ENCODE data around the gene UBXN10.
"Not testable (repeated sequence)": the region's sequence is repeated elsewhere in the genome, so short reads cannot be mapped to it uniquely, and the experiment has no call there.

The UBXN10 gene

GRCh38 chr1:20200966-20201365 lies 15.1 kb downstream of the UBXN10 start:
- no peak for DNase-seq (ENCODE audit: low read depth in 3 of 3)

GRCh38 chr1:20202166-20202565 lies 16.3 kb downstream of the UBXN10 start:
- no peak for DNase-seq (ENCODE audit: low read depth in 3 of 3)

DNA sequence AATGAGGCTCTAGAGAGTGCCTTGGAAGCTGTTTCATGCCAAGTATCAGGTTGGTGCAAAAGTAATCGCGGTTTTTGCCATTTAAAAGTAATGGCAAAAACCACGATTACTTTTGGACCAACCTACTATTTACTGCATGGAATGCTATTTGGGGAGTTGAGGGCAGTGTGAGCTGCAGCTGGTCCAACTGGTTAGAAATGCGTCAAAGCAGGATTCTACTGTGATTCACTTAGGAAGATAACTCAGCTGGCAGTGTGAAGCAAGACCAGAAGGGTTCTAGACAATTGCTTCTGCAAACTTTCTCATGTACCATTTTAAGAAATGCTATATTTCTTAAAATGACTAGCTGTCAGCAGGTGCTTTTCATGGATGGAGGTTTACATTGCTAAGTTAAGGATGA lies 21.6 kb downstream of the UBXN10 start:
- no peak for DNase-seq (ENCODE audit: low read depth in 3 of 3)

DNA sequence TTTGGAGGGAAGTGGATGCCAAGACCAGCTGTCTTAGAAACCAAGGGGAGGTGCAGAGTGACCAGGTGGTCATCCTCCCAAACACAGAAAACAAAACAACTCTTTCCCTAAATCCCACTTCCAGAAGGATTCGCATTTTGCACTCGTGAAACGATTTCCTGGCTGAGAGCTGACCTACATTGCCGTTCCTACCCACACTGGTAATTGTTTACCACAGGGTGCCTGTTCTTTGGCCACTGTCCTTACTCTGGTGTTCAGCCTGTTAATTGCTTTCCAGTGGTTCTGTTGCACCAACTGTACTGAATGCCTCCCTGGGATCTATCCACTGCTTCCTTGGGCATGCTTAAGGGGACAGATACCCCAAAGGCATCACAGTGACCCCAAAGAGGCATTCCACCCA lies 23.6 kb downstream of the UBXN10 start:
- no peak for DNase-seq (ENCODE audit: low read depth in 3 of 3)

DNA sequence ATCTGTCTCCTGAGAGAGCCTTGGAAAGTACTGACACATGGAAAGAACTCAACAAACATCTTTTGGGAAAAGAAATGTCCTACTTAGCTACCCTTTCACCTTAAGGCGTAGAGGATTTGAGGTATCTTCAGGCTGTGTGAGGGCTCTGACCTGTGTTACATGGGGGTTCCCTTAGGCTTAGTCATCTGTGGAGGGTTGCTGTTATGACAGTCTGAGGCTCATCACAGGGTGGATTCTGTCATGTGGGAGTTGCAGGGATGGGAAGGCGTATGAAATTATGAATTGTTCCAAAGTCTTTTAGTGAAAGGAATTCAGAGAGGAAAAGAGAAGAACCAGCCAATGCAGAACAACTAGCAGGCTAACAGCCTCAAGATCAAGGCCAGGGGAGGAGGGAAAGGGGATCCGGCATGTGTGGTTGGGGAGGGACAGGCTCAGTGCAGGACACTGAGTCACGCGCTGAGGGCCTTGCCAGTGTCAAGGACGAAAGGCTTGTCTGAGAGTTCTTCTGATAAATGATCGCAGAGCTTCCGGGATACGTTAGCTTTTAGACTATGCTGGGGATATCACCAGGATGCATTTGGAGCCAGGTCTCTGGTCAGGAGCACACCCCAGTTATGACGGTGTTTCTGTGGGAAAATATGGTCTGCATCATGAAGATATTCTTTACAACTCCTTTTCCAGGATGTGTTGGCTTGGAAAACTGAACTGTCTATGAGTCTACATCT lies 25.0 kb downstream of the UBXN10 start:
- DNase-seq (ENCODE audit: low read depth in 3 of 3), result no peak

- DNase-seq (ENCODE audit: low read depth in 3 of 3), result no peak
Observed at GRCh38 chr1:20211511-20211931, 25.6 kb downstream of the UBXN10 start.

DNA sequence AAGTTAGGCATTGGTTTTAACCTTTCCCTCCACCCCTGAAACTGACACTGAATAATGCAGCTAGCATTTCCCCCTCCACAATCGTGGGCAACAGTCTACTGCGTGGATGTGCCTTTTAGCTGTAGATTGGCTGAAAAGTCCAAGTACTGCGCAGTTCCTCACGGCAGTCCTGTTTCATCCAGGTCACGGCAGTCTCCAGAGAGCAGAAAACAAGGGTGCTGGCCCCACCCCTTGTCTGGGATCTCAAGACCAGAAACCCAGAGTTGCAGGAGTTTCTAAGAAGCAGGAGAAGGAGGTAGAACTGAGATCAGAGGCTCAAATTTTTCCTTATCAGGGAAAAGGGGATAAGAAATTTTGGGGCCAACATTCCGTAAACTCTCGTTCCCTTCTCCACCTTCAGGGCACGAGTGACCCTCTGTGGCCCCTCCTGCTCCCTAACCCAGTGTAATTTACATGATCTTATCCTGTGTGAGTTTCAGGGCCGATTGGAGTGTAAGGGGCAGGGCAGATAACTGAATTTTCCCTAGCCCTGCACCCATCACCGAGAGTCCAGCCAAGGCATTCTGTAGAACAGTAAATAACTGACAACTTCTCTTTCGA lies 26.3 kb downstream of the UBXN10 start:
- DNase-seq (ENCODE audit: low read depth in 3 of 3), result no peak

DNA sequence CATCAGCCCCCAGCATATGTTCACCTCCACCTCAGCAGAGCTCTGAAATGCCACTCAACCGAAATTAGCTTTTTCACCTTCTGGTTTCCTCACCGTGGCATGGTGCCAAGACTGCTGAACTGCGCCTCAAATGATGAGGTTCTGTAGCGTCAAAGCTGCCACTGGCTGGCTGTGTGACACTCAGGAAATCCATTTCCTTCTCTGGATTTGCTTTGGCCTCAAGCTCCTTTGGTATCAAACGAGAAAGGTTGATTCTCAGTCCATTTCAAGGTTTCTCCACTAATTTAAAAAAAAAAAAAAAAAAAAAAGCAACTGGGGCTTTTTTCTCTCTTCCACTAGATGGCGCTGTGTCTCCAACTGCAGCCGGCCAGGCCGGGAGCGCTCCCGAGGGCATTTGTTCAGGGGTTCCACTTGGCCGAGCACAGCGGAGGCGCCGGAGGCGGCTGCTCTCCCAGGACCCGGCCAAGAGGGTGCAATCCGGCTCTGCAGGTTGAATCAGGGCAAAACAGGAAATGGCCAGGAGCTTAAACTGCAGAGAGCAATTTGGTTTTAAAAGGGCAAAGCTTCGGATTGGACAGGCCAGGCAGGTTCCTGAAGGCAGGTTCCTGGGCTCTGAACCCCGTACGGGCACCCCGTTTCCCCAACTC lies 26.9 kb downstream of the UBXN10 start:
- peak; percentile 13 to 33 (median 16) for DNase-seq (ENCODE audit: low read depth in 3 of 3)

DNA sequence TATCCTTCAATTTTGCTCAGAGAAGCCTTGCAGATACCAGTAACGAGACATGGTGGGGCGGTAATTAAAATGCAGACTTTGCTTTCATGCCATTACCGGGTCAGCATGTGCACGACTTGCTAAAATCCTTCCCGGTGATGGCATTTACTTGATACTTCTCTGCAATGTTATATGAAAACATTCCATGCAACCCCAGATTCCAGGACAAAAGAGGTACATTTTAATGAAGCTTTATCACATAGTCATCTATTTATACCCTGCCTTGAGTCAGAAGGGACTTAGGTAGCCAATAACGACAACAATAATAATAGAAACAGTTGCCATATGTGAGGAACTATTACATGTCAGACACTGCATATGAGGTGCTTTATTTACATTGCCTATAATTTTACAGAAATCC lies 29.8 kb downstream of the UBXN10 start:
- no peak for DNase-seq (ENCODE audit: low read depth in 3 of 3)

GRCh38 chr1:20216574-20216973 lies 30.7 kb downstream of the UBXN10 start:
- no peak for DNase-seq (ENCODE audit: low read depth in 3 of 3)

GRCh38 chr1:20219053-20219452 lies 33.2 kb downstream of the UBXN10 start:
- not testable (repeated sequence) for DNase-seq (ENCODE audit: low read depth in 3 of 3)

DNA sequence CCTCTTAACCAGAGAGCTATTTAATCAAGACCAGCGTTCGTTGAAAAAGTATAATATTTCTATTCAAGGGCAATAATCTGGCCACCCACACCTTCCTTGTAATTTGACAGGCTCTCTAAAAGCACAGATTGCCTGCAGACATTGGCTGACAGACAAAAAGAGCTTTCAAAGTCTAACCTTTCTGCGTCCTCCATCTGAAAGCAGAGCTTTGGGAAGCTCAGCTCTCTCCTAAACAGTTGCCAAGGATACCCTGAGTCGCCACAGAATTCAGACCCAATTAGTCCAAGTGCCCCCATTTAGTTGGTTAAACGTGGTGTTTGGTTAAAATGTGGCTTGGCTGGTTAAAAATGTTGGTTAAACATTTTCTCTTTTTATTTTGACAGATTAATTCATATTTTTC lies 34.1 kb downstream of the UBXN10 start:
- no peak for DNase-seq (ENCODE audit: low read depth in 3 of 3)

GRCh38 chr1:20223106-20223505 lies 37.2 kb downstream of the UBXN10 start:
- DNase-seq (ENCODE audit: low read depth in 3 of 3), result no peak

DNA sequence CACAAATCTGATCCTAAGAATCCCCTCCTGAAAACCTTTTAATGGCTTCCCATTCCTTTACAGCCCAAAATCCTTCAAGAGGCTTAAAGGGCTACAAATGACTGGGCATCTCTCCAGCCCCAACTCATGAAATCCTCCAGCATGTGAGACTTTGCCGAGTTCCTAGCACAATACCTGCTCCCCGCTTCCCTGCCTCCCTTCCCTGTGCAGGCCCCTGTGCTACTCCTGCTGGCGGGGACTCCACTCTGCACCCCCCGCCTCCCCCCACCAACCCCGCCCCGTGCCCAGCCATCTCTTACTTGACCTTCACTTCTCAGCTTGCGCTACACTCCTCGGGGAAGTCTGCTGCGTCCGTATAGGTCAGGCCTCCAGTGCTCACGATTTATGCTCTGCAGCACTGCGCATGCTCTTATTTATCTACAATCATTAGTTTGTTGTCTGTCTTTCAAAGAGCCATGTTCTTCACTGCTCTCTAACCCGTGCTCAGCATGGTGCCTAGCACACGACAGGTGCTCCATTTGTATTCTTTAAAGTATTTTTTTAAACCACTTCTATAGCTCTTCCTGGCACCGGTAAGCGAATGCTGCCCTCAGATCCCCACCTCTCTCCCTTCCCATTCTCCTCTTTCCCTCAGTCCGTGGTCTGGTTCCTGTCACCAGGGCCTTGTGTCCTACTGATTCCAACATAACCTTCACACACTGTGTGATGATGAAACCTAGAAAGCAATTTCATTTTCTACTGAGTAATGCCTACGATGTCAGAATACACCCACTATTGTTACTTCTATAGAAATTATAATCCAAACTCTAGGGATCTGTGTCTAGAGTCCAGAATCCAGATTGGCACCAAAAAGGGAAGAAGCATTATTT lies 37.9 kb downstream of the UBXN10 start:
- DNase-seq (ENCODE audit: low read depth in 3 of 3), result no peak

DNA sequence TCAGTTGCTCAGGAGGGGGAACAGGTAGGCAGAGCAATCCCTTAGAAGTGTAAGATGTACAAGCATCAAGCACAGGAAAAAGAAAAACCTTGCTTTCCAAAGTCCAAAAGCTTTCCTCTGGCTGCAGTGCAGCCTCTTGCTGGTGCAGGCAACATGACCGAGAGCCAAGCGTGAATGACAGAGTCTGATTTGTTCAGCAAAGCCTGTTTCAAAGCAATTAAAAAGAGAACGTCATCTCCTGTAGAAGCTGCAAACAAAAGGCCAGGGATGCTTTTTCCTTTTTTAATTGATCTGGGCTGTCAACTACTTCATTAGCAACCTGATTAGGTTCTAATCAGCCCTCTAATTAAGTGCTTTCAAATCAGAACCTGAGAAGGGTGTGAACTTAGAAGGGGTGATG lies 38.6 kb downstream of the UBXN10 start:
- no peak for DNase-seq (ENCODE audit: low read depth in 3 of 3)

DNA sequence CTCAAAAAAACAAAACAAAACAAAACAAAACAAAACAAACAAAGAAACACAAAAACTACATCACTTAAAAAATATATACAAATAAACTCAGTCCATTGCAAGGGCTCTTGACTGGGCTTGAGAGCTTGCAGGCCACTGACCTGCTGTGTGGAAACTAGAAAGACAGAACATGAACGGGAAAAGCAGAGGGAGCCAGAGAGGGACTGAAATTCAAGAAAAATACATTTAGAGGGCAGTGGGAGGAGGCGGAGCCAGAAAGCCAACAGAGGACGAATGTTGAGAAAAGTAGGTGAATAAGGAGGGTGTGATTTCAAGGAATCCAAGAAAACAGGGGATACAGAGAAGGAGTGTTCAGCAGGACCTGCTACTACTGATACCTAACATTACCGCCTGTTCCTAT lies 41.8 kb downstream of the UBXN10 start:
- DNase-seq (ENCODE audit: low read depth in 3 of 3), result no peak

GRCh38 chr1:20228314-20228825 lies 42.5 kb downstream of the UBXN10 start:
- no peak for DNase-seq (ENCODE audit: low read depth in 3 of 3)

- no peak for DNase-seq (ENCODE audit: low read depth in 3 of 3)
Observed at GRCh38 chr1:20229171-20229570, 43.3 kb downstream of the UBXN10 start.

DNA sequence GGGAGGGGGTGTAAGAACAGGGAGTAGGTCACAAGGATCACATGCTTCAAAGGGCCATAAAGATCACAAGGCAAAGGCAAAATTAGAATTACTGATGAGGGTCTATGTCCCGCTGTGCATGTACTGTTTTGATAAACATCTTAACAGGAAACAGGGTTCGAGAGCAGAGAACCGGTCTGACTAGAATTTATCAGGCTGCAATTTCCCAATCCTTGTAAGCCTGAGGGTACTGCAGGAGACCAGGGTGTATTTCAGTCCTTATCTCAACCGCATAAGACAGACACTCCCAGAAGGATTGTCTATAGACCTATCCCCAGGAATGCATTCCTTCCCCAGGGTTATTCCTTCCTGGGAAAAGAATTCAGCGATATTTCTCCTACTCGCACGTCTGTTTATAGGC lies 46.7 kb downstream of the UBXN10 start:
- not testable (repeated sequence) for DNase-seq (ENCODE audit: low read depth in 3 of 3)

DNA sequence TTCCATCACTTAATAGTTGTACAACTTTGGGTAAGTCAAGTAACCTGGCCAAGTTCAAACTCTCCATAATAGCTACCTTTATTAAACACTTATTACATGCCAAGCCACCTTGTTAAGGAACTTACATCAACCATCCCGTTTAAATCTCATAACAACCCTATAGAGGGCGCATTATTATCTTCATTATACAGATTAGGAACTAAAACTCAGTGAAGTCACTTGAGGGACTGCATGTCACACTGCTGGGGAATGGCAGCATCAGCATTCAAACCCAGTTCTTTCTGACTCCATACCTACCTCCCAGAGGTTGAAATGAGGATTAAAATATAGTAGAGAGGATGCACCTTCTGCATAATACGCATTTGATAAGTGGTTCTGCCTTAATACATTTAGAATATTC lies 47.5 kb downstream of the UBXN10 start:
- DNase-seq (ENCODE audit: low read depth in 3 of 3), result no peak

DNA sequence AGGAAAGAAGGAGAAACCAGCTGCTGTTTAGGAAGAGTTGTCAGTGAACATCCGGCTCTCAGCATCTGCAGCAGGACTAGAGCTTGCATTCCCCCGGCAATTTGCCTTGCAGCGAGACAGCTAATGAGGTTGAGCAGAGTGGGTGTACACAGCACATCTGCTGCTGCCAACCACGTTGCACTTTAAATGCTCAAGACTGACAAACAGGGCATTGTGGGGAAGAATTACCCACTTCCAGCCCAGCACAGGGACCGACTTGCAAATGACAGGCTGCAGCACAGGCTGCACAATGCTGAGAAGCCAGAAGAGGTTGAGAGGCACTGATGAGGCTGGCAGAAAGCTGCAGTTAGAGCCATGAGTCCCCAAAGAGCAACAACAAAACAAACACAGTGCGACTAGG lies 48.0 kb downstream of the UBXN10 start:
- no peak for DNase-seq (ENCODE audit: low read depth in 3 of 3)
